Measurements from ENCODE around the gene VSTM1. TPM values are rescaled to one million over a fixed set of nuclear protein-coding genes. Genes with fewer than 3 reads are reported as not detected.
"Not testable (repeated sequence)": the region's sequence is repeated elsewhere in the genome, so short reads cannot be mapped to it uniquely, and the experiment has no call there.

The VSTM1 gene
- total RNA-seq, 1 donor = 12.4 TPM

DNA sequence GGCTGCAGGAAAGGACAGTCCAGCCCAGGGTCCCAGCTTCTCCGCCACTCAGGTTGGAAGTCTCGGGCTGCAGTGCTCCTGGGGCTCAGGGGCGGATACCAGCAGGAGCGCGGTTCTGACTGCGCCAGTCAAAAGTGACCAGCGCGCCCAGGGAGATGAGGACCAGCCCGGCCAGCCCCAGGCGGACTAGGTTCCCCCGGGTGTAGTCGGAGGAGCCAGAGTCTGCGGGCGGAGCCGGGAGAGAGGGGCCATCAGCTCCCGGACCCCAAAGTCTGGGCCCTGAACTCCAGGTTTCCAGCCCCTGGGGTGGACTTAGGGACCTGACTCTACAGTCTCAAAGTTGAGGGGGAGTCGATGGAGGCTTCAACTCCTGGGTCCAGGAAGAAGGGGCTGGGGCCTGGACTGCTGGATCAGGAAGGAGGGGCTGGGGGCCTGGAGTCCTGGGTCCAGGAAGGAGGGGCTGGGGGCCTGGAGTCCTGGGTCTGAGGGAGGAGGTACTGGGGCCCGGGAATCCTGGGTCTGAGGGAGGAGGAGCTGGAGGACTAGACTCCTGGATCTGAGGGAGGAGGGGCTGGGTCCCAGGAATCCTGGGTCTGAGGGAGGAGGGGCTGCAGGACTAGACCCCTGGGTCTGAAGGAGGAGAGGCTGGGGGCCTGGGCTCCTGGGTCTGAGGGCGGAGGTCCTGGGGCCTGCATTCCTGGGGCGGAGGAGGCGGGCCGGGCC lies 31.6 kb upstream of the VSTM1 start:
- Histone ChIP-seq H3K27me3 (ENCODE audit: insufficient read depth, low read length) (no peaks in the 10 kb centered on the region), H3K4me1 (ENCODE audit: insufficient read depth, low read length) (peaks cover 49% of the 10 kb centered on the region), H3K9me3 (ENCODE audit: low read depth, low read length) (no peaks in the 10 kb centered on the region), H3K4me3 (ENCODE audit: low read length) (no peak overlapping the region)

DNA sequence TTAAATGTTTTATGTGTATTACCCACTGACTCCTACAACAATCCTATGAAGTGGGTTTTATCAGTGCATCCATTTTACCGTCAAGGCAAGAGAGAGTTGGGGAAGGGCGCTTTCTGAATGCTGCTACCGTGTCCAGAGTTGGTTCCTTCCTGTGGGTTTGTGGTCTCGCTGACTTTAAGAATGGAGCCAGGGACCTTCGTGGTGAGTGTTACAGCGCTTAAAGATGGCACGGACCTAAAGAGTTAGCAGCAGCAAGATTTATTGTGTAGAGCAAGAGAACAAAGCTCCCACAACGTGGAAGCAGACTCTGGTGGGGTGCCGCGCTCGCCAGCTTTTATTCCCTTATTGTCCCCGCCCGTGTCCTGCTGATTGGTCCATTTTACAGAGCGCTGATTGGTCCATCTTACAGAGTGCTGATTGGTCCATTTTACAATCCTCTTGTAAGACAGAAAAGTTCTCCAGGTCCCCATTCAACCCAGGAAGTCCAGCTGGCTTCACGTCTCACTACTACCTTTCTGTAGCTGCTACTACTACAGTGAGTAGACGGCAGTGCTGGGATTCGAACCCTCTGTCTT lies 30.8 kb upstream of the VSTM1 start:
- Histone ChIP-seq H3K27me3 (ENCODE audit: insufficient read depth, low read length) (no peaks in the 10 kb centered on the region), H3K9me3 (ENCODE audit: low read depth, low read length) (no peaks in the 10 kb centered on the region), H3K4me3 (ENCODE audit: low read length) (no peak overlapping the region), H3K4me1 (ENCODE audit: insufficient read depth, low read length) (peaks cover 42% of the 10 kb centered on the region)

DNA sequence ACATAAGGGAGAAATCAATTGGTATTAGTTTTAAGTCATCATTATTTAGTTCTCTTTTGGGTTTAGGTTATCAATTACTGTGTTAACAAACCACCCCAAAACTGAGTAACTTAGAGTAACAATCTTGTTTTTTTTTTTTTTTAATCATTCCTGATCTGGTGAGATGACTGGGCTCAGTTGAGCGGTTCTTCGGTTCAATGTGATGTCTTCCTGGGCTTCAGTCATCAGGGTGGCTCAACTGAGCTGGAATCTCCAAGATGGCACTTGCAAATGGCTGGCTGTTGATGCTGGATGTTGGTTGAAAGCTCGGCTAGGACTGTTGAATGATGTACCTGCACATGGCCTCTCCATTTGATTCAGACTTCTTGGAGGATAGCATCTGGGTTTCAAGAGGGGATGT lies 20.7 kb upstream of the VSTM1 start:
- no peak overlapping the region for H3K4me3 ChIP-seq (ENCODE audit: low read length)
- H3K4me1 ChIP-seq (ENCODE audit: insufficient read depth, low read length) = peaks cover 10% of the 10 kb centered on the region
- no peaks in the 10 kb centered on the region for H3K27me3 ChIP-seq (ENCODE audit: insufficient read depth, low read length)
- no peaks in the 10 kb centered on the region for H3K9me3 ChIP-seq (ENCODE audit: low read depth, low read length)

GRCh38 chr19:54081032-54081431 lies 17.3 kb upstream of the VSTM1 start, which contains the start of gene TARM1:
Gene TARM1 (minus strand): TSS chr19:54081365. CDS start chr19:54081340, 25 bp downstream.
- no peaks in the 10 kb centered on the region for H3K27me3 ChIP-seq (ENCODE audit: insufficient read depth, low read length)
- H3K4me3 ChIP-seq (ENCODE audit: low read length) = no peak within 1 kb of the TSS
- peaks cover 21% of the 10 kb centered on the region for H3K4me1 ChIP-seq (ENCODE audit: insufficient read depth, low read length)
- no peaks in the 10 kb centered on the region for H3K9me3 ChIP-seq (ENCODE audit: low read depth, low read length)

GRCh38 chr19:54077334-54077733 lies 13.6 kb upstream of the VSTM1 start:
- H3K9me3 ChIP-seq (ENCODE audit: low read depth, low read length) = no peaks in the 10 kb centered on the region
- H3K27me3 ChIP-seq (ENCODE audit: insufficient read depth, low read length) = no peaks in the 10 kb centered on the region
- no peak overlapping the region for H3K4me3 ChIP-seq (ENCODE audit: low read length)
- H3K4me1 ChIP-seq (ENCODE audit: insufficient read depth, low read length) = peaks cover 21% of the 10 kb centered on the region

- Histone ChIP-seq H3K9me3 (ENCODE audit: low read depth, low read length) (no peaks in the 10 kb centered on the region), H3K4me3 (ENCODE audit: low read length) (no peak overlapping the region), H3K4me1 (ENCODE audit: insufficient read depth, low read length) (peaks cover 11% of the 10 kb centered on the region), H3K27me3 (ENCODE audit: insufficient read depth, low read length) (no peaks in the 10 kb centered on the region)
Measured at GRCh38 chr19:54074851-54075250, 11.2 kb upstream of the VSTM1 start.

DNA sequence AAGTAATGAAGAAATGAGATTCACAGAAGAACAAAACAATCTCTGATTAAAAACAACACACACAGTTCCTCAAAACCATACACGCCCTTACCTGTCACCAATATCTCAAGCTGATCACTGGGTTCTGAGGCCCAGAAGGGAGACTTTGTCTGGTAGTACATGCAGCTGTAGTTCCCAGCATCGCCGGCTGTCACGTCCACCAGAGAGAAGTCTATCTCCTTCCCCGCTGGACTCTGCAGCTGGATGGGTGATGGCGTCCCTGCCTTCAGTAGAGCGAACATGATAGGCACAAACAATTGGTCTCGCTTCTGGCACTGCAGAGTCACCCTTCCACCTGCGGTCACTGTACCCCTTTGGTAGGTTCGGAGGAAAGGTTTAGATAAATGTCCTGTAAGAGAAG lies 10.1 kb upstream of the VSTM1 start:
- H3K9me3 ChIP-seq (ENCODE audit: low read depth, low read length) = no peaks in the 10 kb centered on the region
- H3K4me3 ChIP-seq (ENCODE audit: low read length) = no peak overlapping the region
- H3K4me1 ChIP-seq (ENCODE audit: insufficient read depth, low read length) = peaks cover 11% of the 10 kb centered on the region
- H3K27me3 ChIP-seq (ENCODE audit: insufficient read depth, low read length) = no peaks in the 10 kb centered on the region

- no peaks in the 10 kb centered on the region for H3K27me3 ChIP-seq (ENCODE audit: insufficient read depth, low read length)
- H3K9me3 ChIP-seq (ENCODE audit: low read depth, low read length) = no peaks in the 10 kb centered on the region
- H3K4me3 ChIP-seq (ENCODE audit: low read length) = no peak overlapping the region
- no peaks in the 10 kb centered on the region for H3K4me1 ChIP-seq (ENCODE audit: insufficient read depth, low read length)
Measured at GRCh38 chr19:54069470-54069869, 5.8 kb upstream of the VSTM1 start.

DNA sequence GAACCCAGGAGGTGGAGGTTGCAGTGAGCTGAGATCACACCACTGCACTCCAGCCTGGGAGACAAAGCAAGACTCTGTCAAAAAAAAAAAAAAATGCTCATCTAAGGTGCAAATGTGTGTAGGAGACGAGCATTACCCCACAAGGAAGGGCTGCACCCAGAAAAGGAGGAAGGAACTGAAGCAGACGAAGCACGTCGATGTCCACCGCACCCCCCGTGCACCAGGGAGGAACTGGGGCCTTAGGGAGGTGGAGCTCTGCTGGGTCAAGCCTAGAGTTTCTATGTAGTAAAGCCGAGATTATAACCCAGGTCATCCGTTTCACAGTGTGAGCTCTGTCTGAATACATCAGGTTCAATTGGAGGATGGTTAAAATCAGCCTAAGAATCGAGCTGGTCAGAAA lies 1.1 kb downstream of the VSTM1 start:
- peaks cover 26% of the 10 kb centered on the region for H3K4me1 ChIP-seq (ENCODE audit: insufficient read depth, low read length)
- H3K9me3 ChIP-seq (ENCODE audit: low read depth, low read length) = no peaks in the 10 kb centered on the region
- no peak overlapping the region for H3K4me3 ChIP-seq (ENCODE audit: low read length)

GRCh38 chr19:54047616-54048015 lies 16.1 kb downstream of the VSTM1 start:
- Histone ChIP-seq H3K4me1 (ENCODE audit: insufficient read depth, low read length) (peaks cover 41% of the 10 kb centered on the region), H3K27me3 (ENCODE audit: insufficient read depth, low read length) (no peaks in the 10 kb centered on the region), H3K9me3 (ENCODE audit: low read depth, low read length) (no peaks in the 10 kb centered on the region), H3K4me3 (ENCODE audit: low read length) (no peak overlapping the region)

More for the DNA sequence above, 1.1 kb downstream of the VSTM1 start:
- H3K27me3 ChIP-seq (ENCODE audit: insufficient read depth, low read length) = no peaks in the 10 kb centered on the region

DNA sequence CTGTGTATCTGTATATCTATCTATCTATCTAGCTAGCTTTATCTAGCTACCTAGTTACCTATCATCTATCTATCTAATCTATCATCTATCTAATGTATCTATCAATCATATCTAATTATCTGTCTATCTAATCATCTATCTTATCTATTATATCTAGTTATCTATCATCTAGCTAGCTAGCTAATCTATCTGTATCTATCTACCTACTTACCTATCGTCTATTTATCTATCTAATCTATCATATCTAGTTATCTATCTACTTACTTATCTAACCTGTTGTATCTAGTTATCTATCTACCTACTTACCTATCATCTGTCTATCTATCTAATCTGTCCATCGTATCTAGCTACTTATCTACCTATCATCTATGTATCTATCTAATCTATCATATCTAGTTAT lies 17.9 kb downstream of the VSTM1 start:
- Histone ChIP-seq H3K4me1 (ENCODE audit: insufficient read depth, low read length) (peaks cover 41% of the 10 kb centered on the region), H3K9me3 (ENCODE audit: low read depth, low read length) (no peaks in the 10 kb centered on the region), H3K27me3 (ENCODE audit: insufficient read depth, low read length) (no peaks in the 10 kb centered on the region), H3K4me3 (ENCODE audit: low read length) (no peak overlapping the region)

GRCh38 chr19:54042989-54043388 lies 20.7 kb downstream of the VSTM1 start:
- Histone ChIP-seq H3K4me3 (ENCODE audit: low read length) (no peak overlapping the region), H3K27me3 (ENCODE audit: insufficient read depth, low read length) (no peaks in the 10 kb centered on the region), H3K9me3 (ENCODE audit: low read depth, low read length) (no peaks in the 10 kb centered on the region), H3K4me1 (ENCODE audit: insufficient read depth, low read length) (peaks cover 15% of the 10 kb centered on the region)

- Histone ChIP-seq H3K27me3 (ENCODE audit: insufficient read depth, low read length) (no peaks in the 10 kb centered on the region), H3K9me3 (ENCODE audit: low read depth, low read length) (no peaks in the 10 kb centered on the region), H3K4me1 (ENCODE audit: insufficient read depth, low read length) (peaks cover 6% of the 10 kb centered on the region), H3K4me3 (ENCODE audit: low read length) (no peak overlapping the region)
Measured at GRCh38 chr19:54041969-54042606, 21.6 kb downstream of the VSTM1 start.

GRCh38 chr19:54040003-54040402 lies 23.7 kb downstream of the VSTM1 start:
- no peaks in the 10 kb centered on the region for H3K4me1 ChIP-seq (ENCODE audit: insufficient read depth, low read length)
- H3K27me3 ChIP-seq (ENCODE audit: insufficient read depth, low read length) = no peaks in the 10 kb centered on the region
- no peak overlapping the region for H3K4me3 ChIP-seq (ENCODE audit: low read length)
- no peaks in the 10 kb centered on the region for H3K9me3 ChIP-seq (ENCODE audit: low read depth, low read length)

- not testable (repeated sequence) for H3K9me3 ChIP-seq (ENCODE audit: low read depth, low read length); H3K4me3 ChIP-seq (ENCODE audit: low read length); H3K27me3 ChIP-seq (ENCODE audit: insufficient read depth, low read length); H3K4me1 ChIP-seq (ENCODE audit: insufficient read depth, low read length)
Measured at GRCh38 chr19:54036542-54036941, 27.2 kb downstream of the VSTM1 start.
